Activated T-helper 1 cell treated with anti-CD3 and anti-CD28 coated beads, Interleukin-2, amount 50 U/mL, for 16 hours (primary cell): ENCODE data around the gene P2RY11.
A peak's percentile ranks its signal among the peaks of the same experiment; 100 is the strongest.

Experiments used
- DNase-seq, 2 donors: peaks; one replicate each; pipeline ENCODE4 v3.0.0-alpha.2; 2020; ENCODE audit warnings: low read depth in 1 of 2, low spot score in 1 of 2

P2RY11 gene

GRCh38 chr19:10138879-10139795 is 27.6 kb downstream of the P2RY11 start:
- DNase-seq, result no peak

GRCh38 chr19:10139952-10140351 is 28.5 kb downstream of the P2RY11 start:
- no peak for DNase-seq

- DNase-seq, result no peak
Measured at GRCh38 chr19:10141479-10141878, 30.0 kb downstream of the P2RY11 start.

- DNase-seq, result no peak
Measured at GRCh38 chr19:10141973-10142372, 30.5 kb downstream of the P2RY11 start.

GRCh38 chr19:10142701-10143375 is 31.3 kb downstream of the P2RY11 start:
- peak in 1 of 2 donors; percentile 27 for DNase-seq

- DNase-seq, result no peak
Measured at GRCh38 chr19:10143681-10144080, 32.2 kb downstream of the P2RY11 start.

GRCh38 chr19:10144361-10144760 is 32.9 kb downstream of the P2RY11 start:
- no peak for DNase-seq

DNA sequence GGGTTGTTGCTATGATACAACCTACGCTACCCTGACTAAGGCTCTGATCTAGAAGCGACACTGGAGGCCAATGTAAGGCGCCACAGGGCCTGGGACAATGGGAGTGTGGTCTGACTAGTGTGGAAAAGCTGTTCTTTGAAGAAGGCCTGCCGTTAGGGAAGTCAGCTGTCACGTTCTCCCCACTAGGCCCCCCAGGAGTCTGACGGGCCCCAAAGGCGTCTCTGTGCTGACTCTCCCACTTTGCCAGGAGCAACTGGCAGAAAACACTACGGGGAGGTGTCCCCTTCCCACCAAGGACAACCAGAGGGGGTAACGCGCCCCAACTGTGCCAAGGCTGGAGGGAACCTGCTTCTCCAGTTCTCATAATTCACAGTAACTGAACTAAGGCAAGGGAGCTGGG is 33.5 kb downstream of the P2RY11 start:
- DNase-seq, result no peak

GRCh38 chr19:10146142-10146541 is 34.6 kb downstream of the P2RY11 start:
- no peak for DNase-seq

DNA sequence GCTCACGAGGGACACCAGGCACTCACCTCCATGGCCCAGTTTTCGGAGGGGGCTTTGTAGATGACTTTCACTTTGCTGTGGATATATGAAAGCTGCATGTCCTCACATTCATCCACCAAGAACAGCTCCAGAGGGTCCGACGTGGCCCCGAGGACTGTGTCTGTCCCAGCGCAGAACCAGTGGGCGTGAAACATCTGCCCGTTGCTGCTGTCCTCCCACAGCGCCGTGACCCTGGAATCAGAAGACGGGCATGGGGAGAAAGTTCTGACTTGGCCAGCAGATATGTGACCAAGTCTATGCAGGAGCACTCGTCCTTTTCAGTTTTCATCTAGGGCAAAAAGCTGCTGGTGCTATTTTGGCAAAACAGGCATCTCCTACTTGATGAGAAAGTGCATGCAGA is 37.9 kb downstream of the P2RY11 start:
- DNase-seq, result no peak

DNA sequence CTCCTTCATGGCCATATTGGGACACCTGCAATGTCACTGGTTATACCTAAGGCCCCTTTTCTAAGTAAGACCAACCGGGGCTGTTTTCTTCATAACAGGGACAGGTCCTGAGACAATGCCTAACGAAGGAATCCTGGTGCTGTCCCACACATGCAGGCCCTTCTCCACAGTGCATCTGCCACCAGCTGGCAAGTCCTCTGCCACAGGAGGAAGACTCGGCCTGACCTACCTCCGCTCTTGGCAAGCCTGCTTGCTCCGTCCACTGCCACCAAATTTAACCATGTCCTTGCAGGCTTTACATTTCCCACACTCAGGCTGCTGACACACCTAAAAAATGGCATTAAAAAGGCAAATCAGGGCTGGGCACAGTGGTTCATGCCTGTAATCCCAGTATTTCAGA is 40.0 kb downstream of the P2RY11 start:
- DNase-seq, result no peak

DNA sequence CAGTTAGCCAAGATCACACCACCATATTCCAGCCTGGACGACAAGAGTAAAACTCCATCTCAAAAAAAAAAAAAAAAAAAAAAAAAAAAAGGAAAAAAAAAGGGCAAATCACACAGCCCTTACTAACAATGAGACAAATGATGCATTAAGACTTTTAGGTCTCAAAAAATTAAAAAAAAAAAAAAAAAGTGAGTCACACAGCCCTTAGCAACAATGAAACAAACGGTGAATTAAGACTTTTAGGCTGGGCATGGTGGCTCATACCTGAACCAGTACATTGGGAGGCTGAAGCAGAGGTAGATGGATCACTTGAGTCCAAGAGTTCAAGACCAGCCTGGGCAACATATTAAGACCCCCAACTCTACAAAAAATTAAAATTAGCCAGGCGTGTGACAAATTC is 40.6 kb downstream of the P2RY11 start:
- no peak for DNase-seq

DNA sequence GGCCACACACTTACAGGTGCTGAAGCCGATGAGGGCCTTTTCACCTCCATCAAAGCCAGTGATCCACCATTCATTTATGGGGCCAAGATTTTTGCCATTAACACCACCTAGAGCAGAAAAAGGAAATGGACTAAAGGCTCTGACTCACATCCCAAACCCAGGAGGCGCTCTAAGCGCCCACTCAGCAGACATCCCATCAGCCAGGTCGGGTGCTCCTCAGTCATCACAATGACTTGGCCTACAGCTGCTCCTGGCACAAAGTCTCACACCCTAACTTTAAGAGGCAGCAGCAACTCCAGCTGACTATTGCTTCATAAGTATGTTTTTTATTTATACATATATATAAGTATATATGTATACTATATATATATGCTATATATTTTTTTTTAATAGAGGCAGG is 44.3 kb downstream of the P2RY11 start:
- no peak for DNase-seq

GRCh38 chr19:10158071-10158470 is 46.6 kb downstream of the P2RY11 start:
- no peak for DNase-seq

DNA sequence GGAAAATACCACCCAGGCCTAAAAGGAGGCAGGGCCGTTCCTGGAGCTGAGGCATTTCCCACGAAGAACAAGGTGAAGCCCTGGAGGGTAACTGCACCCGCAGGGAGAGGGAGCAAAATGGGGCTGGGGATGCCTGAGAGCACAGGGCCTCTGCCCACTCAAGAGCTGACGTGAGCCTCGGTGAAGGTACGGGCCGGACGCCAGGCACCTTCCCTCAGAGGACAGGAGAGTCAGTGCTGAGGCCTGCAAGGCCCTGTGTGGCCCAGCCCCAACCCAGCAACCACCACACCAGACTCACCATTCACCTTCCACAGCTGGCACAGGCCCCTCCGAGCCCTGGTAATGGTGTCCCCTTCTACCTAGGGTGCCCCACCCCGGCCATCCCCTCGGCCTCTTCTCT is 47.0 kb downstream of the P2RY11 start:
- no peak for DNase-seq

DNA sequence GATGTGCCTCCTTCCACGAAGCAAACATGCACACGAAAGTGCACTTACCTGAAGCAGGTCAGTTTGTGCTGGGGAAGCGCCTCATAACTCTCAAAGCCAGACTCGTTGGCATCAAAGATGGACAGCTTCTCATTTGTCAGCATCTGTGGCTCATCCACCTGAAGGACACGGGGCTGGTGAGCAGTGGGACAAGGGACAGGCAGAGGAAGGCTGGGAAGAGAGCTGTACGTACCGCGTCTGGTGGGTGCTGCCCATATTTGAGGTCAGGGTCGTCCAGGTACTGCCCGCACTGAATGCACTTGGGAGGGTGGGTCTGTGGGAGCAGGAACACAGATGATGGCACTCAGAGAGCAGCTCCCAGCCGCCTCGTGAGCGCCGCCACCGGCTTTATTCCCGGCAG is 48.1 kb downstream of the P2RY11 start:
- DNase-seq, result no peak

DNA sequence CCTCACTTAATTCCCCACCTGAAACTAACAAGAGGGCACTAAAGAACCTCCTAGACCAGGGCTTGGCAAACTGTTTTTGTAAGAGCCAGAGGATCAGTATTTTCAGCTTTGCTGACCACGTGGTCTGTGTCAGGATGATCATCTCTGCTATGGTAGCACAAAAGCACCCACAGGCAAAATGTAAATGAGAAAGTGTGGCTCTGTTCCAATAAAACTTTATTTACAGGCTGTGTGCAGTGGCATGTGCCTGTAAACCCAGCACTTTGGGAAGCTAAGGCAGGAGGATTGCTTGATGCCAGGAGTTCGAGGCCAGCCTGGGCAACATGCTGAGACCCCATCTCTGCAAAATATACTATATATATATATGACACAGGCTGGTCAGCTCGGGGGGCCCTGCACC is 52.0 kb downstream of the P2RY11 start:
- no peak for DNase-seq
